Neural progenitor cell (in vitro differentiated cells): Measurements from ENCODE around the gene TTC6. TPM values are rescaled to one million over a fixed set of nuclear protein-coding genes. Genes with fewer than 3 reads are reported as not detected.

Source experiments
- DNase-seq: peaks from one replicate; pipeline ENCODE4 v3.0.0-alpha.2; 2016; ENCODE audit warnings: low spot score
- H2AFZ ChIP-seq: fragments of 200-600 bp; sonication (generic); replicated peaks from 2 replicates; pipeline ENCODE4 v1.6.1; 2016; ENCODE audit warnings: antibody characterized with exemption
- H3F3A ChIP-seq: fragments of 200-600 bp; sonication (generic); 2 replicates; pipeline ENCODE4 v1.6.1; 2016; ENCODE audit warnings: antibody characterized with exemption, low read depth
- H3K27ac ChIP-seq: fragments of 200-600 bp; sonication (generic); 2 replicates; pipeline ENCODE4 v1.5.1; 2016; ENCODE audit warnings: mild to moderate bottlenecking
- H3K27me3 ChIP-seq: fragments of 200-600 bp; sonication (generic); 2 replicates; pipeline ENCODE4 v1.6.1; 2016; ENCODE audit warnings: mild to moderate bottlenecking, moderate library complexity
- H3K36me3 ChIP-seq: fragments of 200-600 bp; sonication (generic); 2 replicates; pipeline ENCODE4 v1.5.1; 2016
- H3K4me1 ChIP-seq: fragments of 200-600 bp; sonication (generic); 2 replicates; pipeline ENCODE4 v1.6.1; 2016; ENCODE audit warnings: mixed run types
- H3K4me2 ChIP-seq: fragments of 200-600 bp; sonication (generic); 2 replicates; pipeline ENCODE4 v1.6.1; 2016
- H3K4me3 ChIP-seq: fragments of 200-600 bp; sonication (generic); 2 replicates; pipeline ENCODE4 v1.5.1; 2016
- H3K79me2 ChIP-seq: fragments of 200-600 bp; sonication (generic); 2 replicates; pipeline ENCODE4 v1.6.1; 2016; ENCODE audit warnings: low read depth
- H3K9ac ChIP-seq: fragments of 200-600 bp; sonication (generic); 2 replicates; pipeline ENCODE4 v1.6.1; 2016
- H3K9me3 ChIP-seq: fragments of 200-600 bp; sonication (generic); 2 replicates; pipeline ENCODE4 v1.5.1; 2016; ENCODE audit warnings: low read depth
- H4K20me1 ChIP-seq: fragments of 200-600 bp; sonication (generic); 2 replicates; pipeline ENCODE4 v1.6.1; 2016; ENCODE audit warnings: low read depth
- H3K27ac Mint-ChIP-seq: 3 replicates; pipeline ENCODE4 v1.8.0; 2021; ENCODE audit warnings: mixed read lengths
- H3K27me3 Mint-ChIP-seq: 2 replicates; pipeline ENCODE4 v1.8.0; 2022; ENCODE audit warnings: low read depth, mild to moderate bottlenecking, inconsistent platforms, moderate library complexity, mixed read lengths; ENCODE audit not compliant: insufficient read depth
- H3K36me3 Mint-ChIP-seq: 3 replicates; pipeline ENCODE4 v1.8.0; 2021; ENCODE audit warnings: mixed read lengths
- H3K4me1 Mint-ChIP-seq: 3 replicates; pipeline ENCODE4 v1.8.0; 2021; ENCODE audit warnings: mixed read lengths
- H3K4me3 Mint-ChIP-seq: 3 replicates; pipeline ENCODE4 v1.8.0; 2021; ENCODE audit warnings: mild to moderate bottlenecking, moderate library complexity, mixed read lengths
- H3K9me3 Mint-ChIP-seq: 3 replicates; pipeline ENCODE4 v1.8.0; 2020; ENCODE audit warnings: mixed read lengths
- CTCF ChIP-seq: fragments of 200-600 bp; sonication (generic); IDR thresholded peaks from 2 replicates; pipeline ENCODE4 v1.5.1; 2017; ENCODE audit warnings: antibody characterized with exemption, mild to moderate bottlenecking
- EZH2 ChIP-seq: fragments of 200-600 bp; sonication (generic); IDR thresholded peaks from 2 replicates; pipeline ENCODE4 v1.6.1; 2017; ENCODE audit warnings: antibody characterized with exemption, mild to moderate bottlenecking, moderate library complexity
- EZH2phosphoT487 ChIP-seq: fragments of 200-600 bp; sonication (generic); IDR thresholded peaks from 2 replicates; pipeline ENCODE4 v1.6.1; 2017; ENCODE audit warnings: antibody characterized with exemption
- total RNA-seq: library from RNA; depleted of rRNA; stranded (reverse); fragments of >200 nt; gene quantifications from 2 replicates; pipeline ENCODE4 v1.2.3, GENCODE V29; 2015; ENCODE audit warnings: low replicate concordance

Gene TTC6
- total RNA-seq, 1 donor from 2014 or later: 2.6 TPM

GRCh38 chr14:37600880-37601741, 5.7 kb downstream of the TTC6 start:
- H3K4me3 Mint-ChIP-seq: no peak overlapping the region
- H3K4me1 Mint-ChIP-seq: peaks cover 28% of the 10 kb centered on the region
- H2AFZ ChIP-seq: no peak overlapping the region
- no peak for DNase-seq
- H3K36me3 ChIP-seq: no peaks in the 10 kb centered on the region
- no peak overlapping the region for H3K4me2 ChIP-seq
- peaks cover 34% of the 10 kb centered on the region for H4K20me1 ChIP-seq
- H3K36me3 Mint-ChIP-seq: no peaks in the 10 kb centered on the region
- H3K27me3 ChIP-seq: peaks cover 100% of the 10 kb centered on the region
- no peak for TF ChIP-seq EZH2
- no peak for TF ChIP-seq CTCF
- no peak for TF ChIP-seq EZH2phosphoT487
- no peak overlapping the region for H3K27ac ChIP-seq
- no peaks in the 10 kb centered on the region for H3K9me3 ChIP-seq
- no peak overlapping the region for H3K9ac ChIP-seq
- peaks cover 24% of the 10 kb centered on the region for H3K4me1 ChIP-seq
- H3K9me3 Mint-ChIP-seq: peaks cover 2% of the 10 kb centered on the region
- peaks cover 71% of the 10 kb centered on the region for H3K27me3 Mint-ChIP-seq
- H3K27ac Mint-ChIP-seq: no peak overlapping the region
- peaks cover 41% of the 10 kb centered on the region for H3F3A ChIP-seq
- no peak overlapping the region for H3K4me3 ChIP-seq
- no peaks in the 10 kb centered on the region for H3K79me2 ChIP-seq

- H2AFZ ChIP-seq: no peak overlapping the region
- Mint-ChIP-seq H3K9me3 (peaks cover 2% of the 10 kb centered on the region), H3K4me1 (peaks cover 21% of the 10 kb centered on the region), H3K4me3 (no peak overlapping the region), H3K36me3 (no peaks in the 10 kb centered on the region), H3K27ac (no peak overlapping the region), H3K27me3 (peaks cover 63% of the 10 kb centered on the region)
- H3K36me3 ChIP-seq: no peaks in the 10 kb centered on the region
- H4K20me1 ChIP-seq: peaks cover 26% of the 10 kb centered on the region
- TF ChIP-seq EZH2phosphoT487 (no peak), EZH2 (no peak), CTCF (no peak)
- H3K4me1 ChIP-seq: peaks cover 18% of the 10 kb centered on the region
- H3K9ac ChIP-seq: no peak overlapping the region
- no peak overlapping the region for H3K4me2 ChIP-seq
- peaks cover 100% of the 10 kb centered on the region for H3K27me3 ChIP-seq
- H3K9me3 ChIP-seq: no peaks in the 10 kb centered on the region
- peaks cover 33% of the 10 kb centered on the region for H3F3A ChIP-seq
- H3K27ac ChIP-seq: no peak overlapping the region
- H3K79me2 ChIP-seq: no peaks in the 10 kb centered on the region
- H3K4me3 ChIP-seq: no peak overlapping the region
- DNase-seq: no peak
Observed at GRCh38 chr14:37601865-37602264, 6.4 kb downstream of the TTC6 start.

GRCh38 chr14:37602605-37603453, 7.4 kb downstream of the TTC6 start:
- Histone ChIP-seq H3K4me1 (peaks cover 18% of the 10 kb centered on the region), H2AFZ (no peak overlapping the region), H3K4me3 (no peak overlapping the region), H3K36me3 (no peaks in the 10 kb centered on the region), H3K27me3 (peaks cover 100% of the 10 kb centered on the region), H3K27ac (no peak overlapping the region), H3F3A (peaks cover 23% of the 10 kb centered on the region), H4K20me1 (peaks cover 16% of the 10 kb centered on the region), H3K4me2 (no peak overlapping the region), H3K9ac (no peak overlapping the region), H3K9me3 (no peaks in the 10 kb centered on the region), H3K79me2 (no peaks in the 10 kb centered on the region)
- Mint-ChIP-seq H3K36me3 (no peaks in the 10 kb centered on the region), H3K27ac (no peak overlapping the region), H3K4me3 (no peak overlapping the region), H3K27me3 (peaks cover 54% of the 10 kb centered on the region), H3K4me1 (peaks cover 16% of the 10 kb centered on the region), H3K9me3 (peaks cover 2% of the 10 kb centered on the region)
- no peak for DNase-seq
- no peak for TF ChIP-seq CTCF
- no peak for TF ChIP-seq EZH2
- TF ChIP-seq EZH2phosphoT487: no peak
